PC-3 (cell line): ENCODE data around the gene TMC6. TPM values are rescaled to one million over a fixed set of nuclear protein-coding genes. Genes with fewer than 3 reads are reported as not detected.

ENCODE experiments used
- ATAC-seq: fragments of 200-7000 bp; cut with Tn5 transposase; 2 replicates; pipeline ENCODE4 v1.9.1; 2020; ENCODE audit warnings: mild to moderate bottlenecking, moderate library complexity
- BruUV-seq: library from RNA; stranded (reverse); fragments of 400-500 nt; replicated peaks from 2 replicates; lab custom pipeline; 2021; lab: Mats Ljungman, UMichigan
- CTCF ChIA-PET: fragments of 300-600 bp; sonication (Branson Sonifier 250); formaldehyde crosslinking; loops from one replicate; lab custom pipeline; 2022; ENCODE audit warnings: antibody characterized with exemption; lab: Charles Lee
- POLR2A ChIA-PET: fragments of 300-600 bp; sonication (Branson Sonifier 250); formaldehyde crosslinking; loops from one replicate; lab custom pipeline; 2022; ENCODE audit warnings: antibody characterized with exemption; ENCODE audit not compliant: unreplicated experiment; lab: Charles Lee
- DNase-seq: peaks from one replicate; pipeline ENCODE4 v3.0.0-alpha.2; 2015
- H2AFZ ChIP-seq: fragments of 300-600 bp; sonication (generic); 2 replicates; pipeline ENCODE4 v1.6.0; 2016; ENCODE audit warnings: antibody characterized with exemption, low read length
- H3F3A ChIP-seq: fragments of 300-600 bp; sonication (generic); one replicate; pipeline ENCODE4 v1.6.0; 2017; ENCODE audit warnings: antibody characterized with exemption, low read length, control low read depth, mild to moderate bottlenecking; ENCODE audit not compliant: unreplicated experiment
- H3K27ac ChIP-seq: fragments of 300-600 bp; sonication (generic); 2 replicates; pipeline ENCODE4 v1.5.1; 2016; ENCODE audit warnings: mild to moderate bottlenecking, low read length
- H3K27me3 ChIP-seq: fragments of 300-600 bp; sonication (generic); 2 replicates; pipeline ENCODE4 v1.6.1; 2016; ENCODE audit warnings: low read length, mixed read lengths
- H3K36me3 ChIP-seq: fragments of 300-600 bp; sonication (generic); 2 replicates; pipeline ENCODE4 v1.6.1; 2016; ENCODE audit warnings: low read depth, mixed run types, low read length, mixed read lengths
- H3K4me1 ChIP-seq: fragments of 300-600 bp; sonication (generic); 2 replicates; pipeline ENCODE4 v1.5.1; 2016; ENCODE audit warnings: low read length; ENCODE audit not compliant: insufficient read depth
- H3K4me2 ChIP-seq: fragments of 300-600 bp; sonication (generic); 2 replicates; pipeline ENCODE4 v1.6.0; 2016; ENCODE audit warnings: low read length
- H3K4me3 ChIP-seq: fragments of 300-600 bp; sonication (generic); 2 replicates; pipeline ENCODE4 v1.5.1; 2016; ENCODE audit warnings: mild to moderate bottlenecking, low read length, mixed read lengths
- H3K79me2 ChIP-seq: fragments of 300-600 bp; sonication (generic); 2 replicates; pipeline ENCODE4 v1.6.1; 2017; ENCODE audit warnings: low read length, mixed read lengths
- H3K9ac ChIP-seq: fragments of 300-600 bp; sonication (generic); 2 replicates; pipeline ENCODE4 v1.6.0; 2016; ENCODE audit warnings: mild to moderate bottlenecking, low read length
- H3K9me2 ChIP-seq: fragments of 300-600 bp; sonication (generic); replicated peaks from 2 replicates; pipeline ENCODE4 v1.6.1; 2016; ENCODE audit warnings: mixed run types, low read length, mixed read lengths
- H3K9me3 ChIP-seq: fragments of 300-600 bp; sonication (generic); 2 replicates; pipeline ENCODE4 v1.6.1; 2016; ENCODE audit warnings: low read length, mixed read lengths
- H4K20me1 ChIP-seq: fragments of 300-600 bp; sonication (generic); 2 replicates; pipeline ENCODE4 v1.6.1; 2016; ENCODE audit warnings: low read length, mixed read lengths
- EZH2 ChIP-seq: fragments of 300-600 bp; sonication (generic); IDR thresholded peaks from one replicate; pipeline ENCODE4 v1.6.1; 2017; ENCODE audit warnings: antibody characterized with exemption, mild to moderate bottlenecking, low read length; ENCODE audit not compliant: unreplicated experiment
- EZH2phosphoT487 ChIP-seq: fragments of 300-600 bp; sonication (generic); IDR thresholded peaks from 2 replicates; pipeline ENCODE4 v1.6.1; 2018; ENCODE audit warnings: mild to moderate bottlenecking, antibody characterized with exemption, low read length, borderline replicate concordance
- intact Hi-C: fragments of 100-400 bp; cut with micrococcal nuclease; formaldehyde crosslinking; loops from 2 replicates; pipeline ENCODE4 v1.9.0; 2023
- total RNA-seq: library from RNA; depleted of rRNA; stranded (reverse); fragments of >200 nt; gene quantifications from 2 replicates; pipeline ENCODE4 v1.2.3, GENCODE V29; 2014
- TF ChIP-seq, protein P1 (sequence below): fragments of 300-600 bp; sonication (generic); conservative IDR thresholded peaks from 2 replicates; pipeline ENCODE4 v1.5.1; 2017; ENCODE audit warnings: antibody characterized with exemption, low read depth, mild to moderate bottlenecking, low read length

TMC6 gene
- total RNA-seq, 1 experiment from 2014 or later = 97.3 TPM

DNA sequence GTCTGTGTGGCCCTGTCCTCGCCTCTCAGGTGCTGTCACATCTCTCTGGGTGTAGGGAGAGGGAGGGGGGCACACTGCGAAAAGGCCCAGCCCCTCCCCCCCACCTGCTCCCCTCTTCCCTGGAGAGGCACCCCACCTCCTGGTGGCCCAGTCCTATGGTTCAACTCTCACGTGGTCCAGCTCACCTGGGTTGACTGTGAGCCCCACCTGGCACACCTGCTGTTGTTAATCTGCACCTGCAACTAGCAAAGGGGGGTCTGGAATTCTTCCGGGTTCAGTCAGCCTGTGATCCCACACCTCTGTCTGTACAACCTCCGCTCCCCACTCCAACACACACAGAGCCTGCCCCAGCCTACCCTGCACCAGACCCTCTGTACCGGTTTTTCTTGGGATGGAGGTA lies 37.9 kb upstream of the TMC6 start:
- H3K36me3 ChIP-seq = 0 out of 2 replicates have a peak, but pooled peaks cover 1% of the 10 kb centered on the region
- no peak overlapping the region for H3K4me2 ChIP-seq
- ChIA-PET CTCF (no interaction called here), POLR2A (no interaction called here)
- no peaks in the 10 kb centered on the region for H3K27me3 ChIP-seq
- H3K9ac ChIP-seq = no peak overlapping the region
- H3K9me2 ChIP-seq = no peaks in the 10 kb centered on the region
- no peak overlapping the region for H3K4me3 ChIP-seq
- peaks cover 9% of the 10 kb centered on the region for H3K4me1 ChIP-seq
- no peak overlapping the region for H2AFZ ChIP-seq
- no TSS peak for BruUV-seq
- DNase-seq = no peak
- peaks cover 33% of the 10 kb centered on the region for H3K79me2 ChIP-seq
- TF ChIP-seq EZH2phosphoT487 (no peak), EZH2 (no peak)
- TF ChIP-seq, protein P1, sequence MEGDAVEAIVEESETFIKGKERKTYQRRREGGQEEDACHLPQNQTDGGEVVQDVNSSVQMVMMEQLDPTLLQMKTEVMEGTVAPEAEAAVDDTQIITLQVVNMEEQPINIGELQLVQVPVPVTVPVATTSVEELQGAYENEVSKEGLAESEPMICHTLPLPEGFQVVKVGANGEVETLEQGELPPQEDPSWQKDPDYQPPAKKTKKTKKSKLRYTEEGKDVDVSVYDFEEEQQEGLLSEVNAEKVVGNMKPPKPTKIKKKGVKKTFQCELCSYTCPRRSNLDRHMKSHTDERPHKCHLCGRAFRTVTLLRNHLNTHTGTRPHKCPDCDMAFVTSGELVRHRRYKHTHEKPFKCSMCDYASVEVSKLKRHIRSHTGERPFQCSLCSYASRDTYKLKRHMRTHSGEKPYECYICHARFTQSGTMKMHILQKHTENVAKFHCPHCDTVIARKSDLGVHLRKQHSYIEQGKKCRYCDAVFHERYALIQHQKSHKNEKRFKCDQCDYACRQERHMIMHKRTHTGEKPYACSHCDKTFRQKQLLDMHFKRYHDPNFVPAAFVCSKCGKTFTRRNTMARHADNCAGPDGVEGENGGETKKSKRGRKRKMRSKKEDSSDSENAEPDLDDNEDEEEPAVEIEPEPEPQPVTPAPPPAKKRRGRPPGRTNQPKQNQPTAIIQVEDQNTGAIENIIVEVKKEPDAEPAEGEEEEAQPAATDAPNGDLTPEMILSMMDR = no peak
- peaks cover 9% of the 10 kb centered on the region for H4K20me1 ChIP-seq
- no peaks in the 10 kb centered on the region for H3K9me3 ChIP-seq
- no peaks in the 10 kb centered on the region for H3F3A ChIP-seq
- no peak for ATAC-seq
- H3K27ac ChIP-seq = no peak overlapping the region
- intact Hi-C loops = no loop called here

DNA sequence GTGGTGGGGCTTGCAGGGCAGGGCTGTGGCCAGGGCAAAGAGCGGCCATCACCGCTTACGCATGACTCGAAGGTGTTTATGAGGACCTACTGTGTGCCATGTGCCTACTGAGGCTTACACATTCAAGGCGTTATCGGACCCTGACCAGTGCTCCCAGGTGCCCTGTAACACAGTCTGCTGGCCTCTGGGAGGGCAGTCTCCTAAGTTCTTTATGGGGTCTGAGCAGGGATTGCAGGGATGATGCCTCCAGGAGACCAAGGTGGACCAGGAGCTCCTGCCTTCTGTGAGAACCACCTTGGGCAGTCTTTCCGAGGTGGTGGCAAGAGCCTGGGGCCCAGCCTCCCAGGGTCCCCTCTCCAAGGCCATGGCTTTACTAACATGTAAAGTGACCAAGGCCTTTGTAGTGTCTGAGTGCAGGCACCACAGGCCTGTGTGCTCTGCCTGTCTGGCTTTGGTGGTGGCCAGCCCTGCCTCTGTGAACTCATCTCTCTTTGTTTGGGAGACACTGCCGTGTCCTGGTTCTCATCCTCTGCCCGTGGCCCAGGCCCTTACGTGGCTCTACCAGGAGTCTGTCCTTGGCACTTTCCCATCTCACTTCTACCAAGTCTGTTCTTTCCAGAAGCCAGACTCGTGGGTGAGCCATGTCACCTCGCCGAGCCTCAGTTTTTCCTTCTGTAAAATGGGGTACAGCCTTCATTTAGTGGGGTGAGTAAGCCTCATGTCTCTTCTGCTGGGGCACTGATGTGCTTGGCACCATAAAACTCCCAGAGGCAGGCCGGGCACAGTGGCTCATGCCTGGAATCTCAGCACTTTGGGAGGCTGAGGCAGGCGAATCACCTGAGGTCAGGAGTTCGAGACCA lies 36.4 kb upstream of the TMC6 start:
- H3K36me3 ChIP-seq = no peaks in the 10 kb centered on the region
- H3F3A ChIP-seq = no peaks in the 10 kb centered on the region
- H3K9me3 ChIP-seq = no peaks in the 10 kb centered on the region
- no peaks in the 10 kb centered on the region for H3K27me3 ChIP-seq
- no peak for DNase-seq
- peaks cover 18% of the 10 kb centered on the region for H3K79me2 ChIP-seq
- BruUV-seq = no TSS peak
- no peak overlapping the region for H3K27ac ChIP-seq
- H3K9me2 ChIP-seq = no peaks in the 10 kb centered on the region
- ATAC-seq = no peak
- no peak overlapping the region for H3K9ac ChIP-seq
- ChIA-PET POLR2A (no interaction called here), CTCF (no interaction called here)
- H3K4me1 ChIP-seq = peaks cover 15% of the 10 kb centered on the region
- no peak overlapping the region for H3K4me3 ChIP-seq
- TF ChIP-seq EZH2 = no peak
- TF ChIP-seq, protein P1 = no peak
- no peak for TF ChIP-seq EZH2phosphoT487
- no peak overlapping the region for H3K4me2 ChIP-seq
- peaks cover 5% of the 10 kb centered on the region for H4K20me1 ChIP-seq
- H2AFZ ChIP-seq = no peak overlapping the region
- intact Hi-C loops = no loop called here
